Liver (tissue), 9 donors: ENCODE measurements around the gene ITGB3. TPM values are rescaled to one million over a fixed set of nuclear protein-coding genes. Genes with fewer than 3 reads are reported as not detected.

Experiments
- DNase-seq: peaks from one replicate; pipeline ENCODE4 v3.0.0-alpha.2; 2017; ENCODE audit warnings: low spot score
- H3K27ac ChIP-seq, 2 donors: one replicate each; pipeline ENCODE4 v1.7.0; 2013; ENCODE audit warnings: inconsistent platforms in 2 of 2, low read length in 2 of 2, control low read depth in 1 of 2, low read depth in 1 of 2, mild to moderate bottlenecking in 1 of 2
- H3K27me3 ChIP-seq, 4 donors: one replicate each; pipeline versions ENCODE4 v1.6.1 to v1.7.0; 2013; ENCODE audit warnings: low read length in 3 of 4, inconsistent platforms in 1 of 4, mild to moderate bottlenecking in 1 of 4, moderate library complexity in 1 of 4; ENCODE audit not compliant: control insufficient read depth in 4 of 4, insufficient read depth in 4 of 4
- H3K36me3 ChIP-seq, 4 donors: one replicate each; pipeline versions ENCODE4 v1.6.1 to v1.7.0; 2013; ENCODE audit warnings: low read length in 3 of 4, mild to moderate bottlenecking in 3 of 4, low read depth in 1 of 4, moderate library complexity in 1 of 4; ENCODE audit not compliant: control insufficient read depth in 4 of 4, insufficient read depth in 3 of 4
- H3K4me1 ChIP-seq, 4 donors: one replicate each; pipeline versions ENCODE4 v1.6.1 to v1.7.0; 2013; ENCODE audit warnings: low read length in 3 of 4, mild to moderate bottlenecking in 3 of 4, moderate library complexity in 1 of 4; ENCODE audit not compliant: control insufficient read depth in 4 of 4, insufficient read depth in 4 of 4
- H3K4me3 ChIP-seq, 3 donors: one replicate each; pipeline versions ENCODE4 v1.6.1 to v1.7.0; 2013; ENCODE audit warnings: low read length in 3 of 3, control low read depth in 1 of 3, low read depth in 1 of 3, mild to moderate bottlenecking in 1 of 3
- H3K9ac ChIP-seq, 2 donors: one replicate each; pipeline ENCODE4 v1.7.0; 2013; ENCODE audit warnings: low read length in 2 of 2, mild to moderate bottlenecking in 2 of 2, moderate library complexity in 2 of 2, control low read depth in 1 of 2, low read depth in 1 of 2
- H3K9me3 ChIP-seq, 4 donors: one replicate each; pipeline versions ENCODE4 v1.6.1 to v1.7.0; 2013; ENCODE audit warnings: low read length in 3 of 4; ENCODE audit not compliant: control insufficient read depth in 4 of 4
- FOXA2 ChIP-seq: IDR thresholded peaks from 2 replicates; pipeline ENCODE4 v1.6.1; 2016; ENCODE audit warnings: antibody characterized with exemption
- GABPA ChIP-seq, 2 donors: IDR thresholded peaks in 1 of 2; conservative IDR thresholded peaks in 1 of 2; 2 replicates each; pipeline ENCODE4 v1.6.1; 2016; ENCODE audit warnings: antibody characterized with exemption in 2 of 2, mild to moderate bottlenecking in 1 of 2, moderate library complexity in 1 of 2
- HNF4G ChIP-seq: IDR thresholded peaks from 2 replicates; pipeline ENCODE4 v1.6.1; 2016; ENCODE audit warnings: antibody characterized with exemption
- JUND ChIP-seq, 2 donors: IDR thresholded peaks; 2 replicates each; pipeline ENCODE4 v1.6.1; 2016; ENCODE audit warnings: antibody characterized with exemption in 2 of 2
- NR2F2 ChIP-seq: IDR thresholded peaks from 2 replicates; pipeline ENCODE4 v1.6.1; 2016; ENCODE audit warnings: antibody characterized with exemption
- RAD21 ChIP-seq, 2 donors: IDR thresholded peaks; 2 replicates each; pipeline ENCODE4 v1.6.1; 2016; ENCODE audit warnings: antibody characterized with exemption in 2 of 2, mild to moderate bottlenecking in 2 of 2
- RXRA ChIP-seq, 2 donors: IDR thresholded peaks; 2 replicates each; pipeline ENCODE4 v1.6.1; 2017 to 2018; ENCODE audit warnings: antibody characterized with exemption in 2 of 2, mild to moderate bottlenecking in 1 of 2
- SP1 ChIP-seq: IDR thresholded peaks from 2 replicates; pipeline ENCODE4 v1.6.1; 2018; ENCODE audit warnings: antibody characterized with exemption, mild to moderate bottlenecking
- WGBS: extraction: QIAGEN DNeasy Blood & Tissue Kit; methylation state at CpG from one replicate; pipeline ENCODE4 v1.1.7; 2013; 5-methylcytosine and 5-hydroxymethylcytosine counted together
- polyA plus RNA-seq, 2 donors: library from polyadenylated mRNA; stranded (reverse) in 1 of 2; unstranded in 1 of 2; fragments of 200-250 nt in 1 of 2; fragments of >200 nt in 1 of 2; fragmentation: Nextera tagmentation in 1 of 2; extraction: Ambion mirVana in 1 of 2; gene quantifications; one replicate each; pipeline versions ENCODE4 v1.2.1 to v1.2.3, GENCODE V29; 2013 to 2015
- total RNA-seq, 2 donors: library from RNA; depleted of rRNA; stranded (reverse); fragments of >200 nt; gene quantifications; one replicate each; pipeline ENCODE4 v1.2.3, GENCODE V29; 2014
- TF ChIP-seq, protein P1 (sequence below): IDR thresholded peaks from 2 replicates; pipeline ENCODE4 v1.6.1; 2016; ENCODE audit warnings: antibody characterized with exemption
- TF ChIP-seq, protein P2 (sequence below): fragments of 150-350 bp; IDR thresholded peaks from 2 replicates; pipeline ENCODE4 v1.5.1; 2017; ENCODE audit warnings: improper control_type of control experiment, low read depth, low read length; ENCODE audit not compliant: missing input control
- TF ChIP-seq, protein P3 (sequence below): IDR thresholded peaks from 2 replicates; pipeline ENCODE4 v1.6.1; 2016; ENCODE audit warnings: antibody characterized with exemption, mild to moderate bottlenecking
- TF ChIP-seq, protein P4 (sequence below): IDR thresholded peaks from 2 replicates; pipeline ENCODE4 v1.6.1; 2016; ENCODE audit warnings: antibody characterized with exemption
- donor health status: healthy.
- donor health status: healthy.
- donor health status: healthy.
- donor health status: healthy.
- donor health status: healthy.

ITGB3 gene
- total and polyA plus RNA-seq, 4 donors = 0.47 to 33.4 (median 3.8) TPM

DNA sequence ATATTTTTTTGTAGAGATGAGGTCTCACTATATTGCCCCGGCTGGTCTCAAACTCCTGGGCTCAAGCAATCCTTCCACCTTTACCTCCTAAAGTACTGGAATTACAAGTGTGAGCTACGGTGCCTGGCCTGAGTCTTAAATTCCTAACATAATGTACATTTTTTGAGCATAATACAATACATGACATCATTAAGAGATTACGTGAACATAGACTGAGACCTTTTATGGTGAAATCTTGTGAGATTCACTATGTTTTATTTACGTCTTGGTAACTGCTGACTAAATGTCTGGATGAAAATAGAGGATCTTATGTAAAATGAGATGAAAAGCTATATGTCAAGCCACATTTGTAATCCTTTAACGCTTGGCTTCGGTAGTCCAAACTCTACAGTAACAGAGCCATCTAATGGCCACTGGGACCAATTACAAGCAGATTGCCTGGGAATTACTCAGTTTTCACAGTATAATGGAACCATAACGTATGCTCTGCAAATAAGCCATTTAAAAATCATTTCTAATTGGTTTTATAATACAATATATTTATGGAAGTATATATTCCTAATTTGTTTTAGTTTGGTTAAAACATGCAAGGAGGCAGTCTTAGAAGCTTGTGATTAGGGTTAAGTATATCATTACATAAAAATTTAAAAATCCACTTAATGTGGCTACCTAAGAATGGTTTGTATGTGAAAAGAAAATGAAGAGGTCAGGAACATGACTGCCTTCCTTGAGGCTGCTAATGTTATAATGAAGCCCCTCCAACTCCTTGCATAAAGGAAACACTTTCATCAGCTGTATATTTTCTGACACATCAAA is 62.0 kb downstream of the ITGB3 start:
- WGBS = 28% methylated on average over 7 of the region's 7 CpGs

DNA sequence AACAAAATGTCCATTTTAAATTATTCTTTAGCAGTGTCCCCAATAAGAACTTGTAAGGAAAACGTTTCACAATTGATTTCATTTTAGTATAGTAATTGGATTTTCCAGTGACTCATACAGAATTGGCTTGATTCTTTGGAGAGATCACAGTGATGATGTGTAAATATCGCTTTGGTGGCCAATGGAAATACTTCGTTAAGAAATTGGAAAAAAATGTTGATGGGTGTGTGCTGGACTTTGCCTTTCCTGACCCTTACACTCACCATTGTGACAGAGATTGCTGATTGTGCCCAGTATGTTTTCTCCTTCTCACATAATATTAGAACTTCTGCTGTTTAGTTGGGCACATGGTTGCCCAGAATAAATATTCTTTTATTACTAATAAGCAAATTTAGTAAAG is 62.7 kb downstream of the ITGB3 start:
- Histone ChIP-seq H3K36me3 (no peaks in the 10 kb centered on the region), H3K9me3 (no peaks in the 10 kb centered on the region), H3K9ac (peak overlapping the region in 1 of 2 donors; percentile 32), H3K4me3 (peak overlapping the region in 1 of 3 donors; percentile 14), H3K27ac (peak overlapping the region; percentile 81 to 91), H3K27me3 (no peaks in the 10 kb centered on the region), H3K4me1 (peaks cover 3 to 18% (median 8%) of the 10 kb centered on the region in 4 donors)
- 13% methylated on average over 3 of the region's 3 CpGs for WGBS
- DNase-seq = no peak
- peak; percentile 24 for TF ChIP-seq NR2F2
- peak; percentile 97 to 98 for TF ChIP-seq JUND (IDR thresholded peaks at IDR 0.05)
- TF ChIP-seq, protein P1, sequence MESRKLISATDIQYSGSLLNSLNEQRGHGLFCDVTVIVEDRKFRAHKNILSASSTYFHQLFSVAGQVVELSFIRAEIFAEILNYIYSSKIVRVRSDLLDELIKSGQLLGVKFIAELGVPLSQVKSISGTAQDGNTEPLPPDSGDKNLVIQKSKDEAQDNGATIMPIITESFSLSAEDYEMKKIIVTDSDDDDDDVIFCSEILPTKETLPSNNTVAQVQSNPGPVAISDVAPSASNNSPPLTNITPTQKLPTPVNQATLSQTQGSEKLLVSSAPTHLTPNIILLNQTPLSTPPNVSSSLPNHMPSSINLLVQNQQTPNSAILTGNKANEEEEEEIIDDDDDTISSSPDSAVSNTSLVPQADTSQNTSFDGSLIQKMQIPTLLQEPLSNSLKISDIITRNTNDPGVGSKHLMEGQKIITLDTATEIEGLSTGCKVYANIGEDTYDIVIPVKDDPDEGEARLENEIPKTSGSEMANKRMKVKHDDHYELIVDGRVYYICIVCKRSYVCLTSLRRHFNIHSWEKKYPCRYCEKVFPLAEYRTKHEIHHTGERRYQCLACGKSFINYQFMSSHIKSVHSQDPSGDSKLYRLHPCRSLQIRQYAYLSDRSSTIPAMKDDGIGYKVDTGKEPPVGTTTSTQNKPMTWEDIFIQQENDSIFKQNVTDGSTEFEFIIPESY = peak; percentile 90
- TF ChIP-seq, protein P2, sequence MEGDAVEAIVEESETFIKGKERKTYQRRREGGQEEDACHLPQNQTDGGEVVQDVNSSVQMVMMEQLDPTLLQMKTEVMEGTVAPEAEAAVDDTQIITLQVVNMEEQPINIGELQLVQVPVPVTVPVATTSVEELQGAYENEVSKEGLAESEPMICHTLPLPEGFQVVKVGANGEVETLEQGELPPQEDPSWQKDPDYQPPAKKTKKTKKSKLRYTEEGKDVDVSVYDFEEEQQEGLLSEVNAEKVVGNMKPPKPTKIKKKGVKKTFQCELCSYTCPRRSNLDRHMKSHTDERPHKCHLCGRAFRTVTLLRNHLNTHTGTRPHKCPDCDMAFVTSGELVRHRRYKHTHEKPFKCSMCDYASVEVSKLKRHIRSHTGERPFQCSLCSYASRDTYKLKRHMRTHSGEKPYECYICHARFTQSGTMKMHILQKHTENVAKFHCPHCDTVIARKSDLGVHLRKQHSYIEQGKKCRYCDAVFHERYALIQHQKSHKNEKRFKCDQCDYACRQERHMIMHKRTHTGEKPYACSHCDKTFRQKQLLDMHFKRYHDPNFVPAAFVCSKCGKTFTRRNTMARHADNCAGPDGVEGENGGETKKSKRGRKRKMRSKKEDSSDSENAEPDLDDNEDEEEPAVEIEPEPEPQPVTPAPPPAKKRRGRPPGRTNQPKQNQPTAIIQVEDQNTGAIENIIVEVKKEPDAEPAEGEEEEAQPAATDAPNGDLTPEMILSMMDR = no peak
- peak; percentile 97 for TF ChIP-seq SP1
- TF ChIP-seq HNF4G = peak; percentile 94
- peak in 1 of 2 donors; percentile 12 for TF ChIP-seq GABPA (IDR thresholded peaks at IDR 0.05 in 1 of 2, conservative IDR thresholded peaks at IDR 0.05 in 1 of 2)
- TF ChIP-seq RAD21 (IDR thresholded peaks at IDR 0.05) = peak; percentile 35 to 54
- TF ChIP-seq, protein P3, sequence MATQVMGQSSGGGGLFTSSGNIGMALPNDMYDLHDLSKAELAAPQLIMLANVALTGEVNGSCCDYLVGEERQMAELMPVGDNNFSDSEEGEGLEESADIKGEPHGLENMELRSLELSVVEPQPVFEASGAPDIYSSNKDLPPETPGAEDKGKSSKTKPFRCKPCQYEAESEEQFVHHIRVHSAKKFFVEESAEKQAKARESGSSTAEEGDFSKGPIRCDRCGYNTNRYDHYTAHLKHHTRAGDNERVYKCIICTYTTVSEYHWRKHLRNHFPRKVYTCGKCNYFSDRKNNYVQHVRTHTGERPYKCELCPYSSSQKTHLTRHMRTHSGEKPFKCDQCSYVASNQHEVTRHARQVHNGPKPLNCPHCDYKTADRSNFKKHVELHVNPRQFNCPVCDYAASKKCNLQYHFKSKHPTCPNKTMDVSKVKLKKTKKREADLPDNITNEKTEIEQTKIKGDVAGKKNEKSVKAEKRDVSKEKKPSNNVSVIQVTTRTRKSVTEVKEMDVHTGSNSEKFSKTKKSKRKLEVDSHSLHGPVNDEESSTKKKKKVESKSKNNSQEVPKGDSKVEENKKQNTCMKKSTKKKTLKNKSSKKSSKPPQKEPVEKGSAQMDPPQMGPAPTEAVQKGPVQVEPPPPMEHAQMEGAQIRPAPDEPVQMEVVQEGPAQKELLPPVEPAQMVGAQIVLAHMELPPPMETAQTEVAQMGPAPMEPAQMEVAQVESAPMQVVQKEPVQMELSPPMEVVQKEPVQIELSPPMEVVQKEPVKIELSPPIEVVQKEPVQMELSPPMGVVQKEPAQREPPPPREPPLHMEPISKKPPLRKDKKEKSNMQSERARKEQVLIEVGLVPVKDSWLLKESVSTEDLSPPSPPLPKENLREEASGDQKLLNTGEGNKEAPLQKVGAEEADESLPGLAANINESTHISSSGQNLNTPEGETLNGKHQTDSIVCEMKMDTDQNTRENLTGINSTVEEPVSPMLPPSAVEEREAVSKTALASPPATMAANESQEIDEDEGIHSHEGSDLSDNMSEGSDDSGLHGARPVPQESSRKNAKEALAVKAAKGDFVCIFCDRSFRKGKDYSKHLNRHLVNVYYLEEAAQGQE = peak; percentile 88
- TF ChIP-seq RXRA (IDR thresholded peaks at IDR 0.05) = peak; percentile 88 to 95
- TF ChIP-seq, protein P4, sequence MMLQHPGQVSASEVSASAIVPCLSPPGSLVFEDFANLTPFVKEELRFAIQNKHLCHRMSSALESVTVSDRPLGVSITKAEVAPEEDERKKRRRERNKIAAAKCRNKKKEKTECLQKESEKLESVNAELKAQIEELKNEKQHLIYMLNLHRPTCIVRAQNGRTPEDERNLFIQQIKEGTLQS = peak; percentile 89

More for the DNA sequence above, 62.0 kb downstream of the ITGB3 start:
- Histone ChIP-seq H3K36me3 (no peaks in the 10 kb centered on the region), H3K9ac (peak overlapping the region in 1 of 2 donors; percentile 32), H3K27me3 (no peaks in the 10 kb centered on the region), H3K4me1 (peaks cover 3 to 18% (median 8%) of the 10 kb centered on the region in 4 donors), H3K4me3 (peak overlapping the region in 1 of 3 donors; percentile 14), H3K27ac (peak overlapping the region; percentile 81 to 91), H3K9me3 (no peaks in the 10 kb centered on the region)
- DNase-seq = no peak
- TF ChIP-seq RAD21 (IDR thresholded peaks at IDR 0.05) (peak; percentile 96 to 98), FOXA2 (no peak)
- TF ChIP-seq, protein P2 = peak; percentile 89
- TF ChIP-seq, protein P3 = no peak
